GM12875 (cell line): ENCODE data around the gene LARGE1.

Experiments
- H3K4me3 ChIP-seq: one replicate; pipeline ENCODE4 v1.5.1; 2011; ENCODE audit warnings: low read depth, low read length, control low read depth
- CTCF ChIP-seq: IDR thresholded peaks from 2 replicates; pipeline ENCODE4 v1.5.1; 2011; ENCODE audit warnings: low read depth, mild to moderate bottlenecking, control low read depth, inconsistent platforms, low read length, moderate library complexity, borderline replicate concordance; ENCODE audit not compliant: insufficient read depth

The LARGE1 gene

GRCh38 chr22:33880986-33881385, 39.3 kb downstream of the LARGE1 start:
- no peak overlapping the region for H3K4me3 ChIP-seq
- TF ChIP-seq CTCF, result no peak

GRCh38 chr22:33879796-33880195, 40.5 kb downstream of the LARGE1 start:
- TF ChIP-seq CTCF, result no peak
- no peak overlapping the region for H3K4me3 ChIP-seq

- no peak overlapping the region for H3K4me3 ChIP-seq
- no peak for TF ChIP-seq CTCF
Observed at GRCh38 chr22:33875316-33875715, 45.0 kb downstream of the LARGE1 start.

GRCh38 chr22:33874206-33874605, 46.1 kb downstream of the LARGE1 start:
- TF ChIP-seq CTCF, result no peak
- no peak overlapping the region for H3K4me3 ChIP-seq

- TF ChIP-seq CTCF, result no peak
Observed at GRCh38 chr22:33873666-33874065, 46.6 kb downstream of the LARGE1 start.

GRCh38 chr22:33873186-33873585, 47.1 kb downstream of the LARGE1 start:
- H3K4me3 ChIP-seq, result no peak overlapping the region
- no peak for TF ChIP-seq CTCF

More at GRCh38 chr22:33873666-33874065, 46.6 kb downstream of the LARGE1 start:
- H3K4me3 ChIP-seq, result no peak overlapping the region

- TF ChIP-seq CTCF, result no peak
- H3K4me3 ChIP-seq, result no peak overlapping the region
Observed at GRCh38 chr22:33871935-33872334, 48.3 kb downstream of the LARGE1 start.
